HG02973 (cell line): Measurements from ENCODE around the gene IVL.

Experiments
- ATAC-seq: cut with Tn5 transposase; IDR thresholded peaks from one replicate; pipeline ENCODE4 v1.9.1; 2021; ENCODE audit warnings: moderate library complexity; ENCODE audit not compliant: unreplicated experiment

The IVL gene

GRCh38 chr1:152907686-152908601 is at the start of gene IVL:
TSS of gene IVL (plus strand) at chr1:152908546. CDS start at chr1:152909798, 1,252 bp downstream.
- peak; percentile 62 for ATAC-seq

GRCh38 chr1:152859696-152860095 is 48.6 kb upstream of the IVL start, which contains the start of gene LCE7A:
TSS of gene LCE7A (plus strand) at chr1:152859996. CDS start at chr1:152860698, 702 bp downstream.
- ATAC-seq: no peak

GRCh38 chr1:152860129-152860528 is 48.2 kb upstream of the IVL start:
- no peak for ATAC-seq

GRCh38 chr1:152861374-152861773 is 47.0 kb upstream of the IVL start:
- no peak for ATAC-seq

GRCh38 chr1:152864443-152864842 is 43.9 kb upstream of the IVL start:
- ATAC-seq: no peak

GRCh38 chr1:152866321-152866720 is 42.0 kb upstream of the IVL start:
- ATAC-seq: no peak

- no peak for ATAC-seq
Observed at GRCh38 chr1:152869808-152870419, 38.4 kb upstream of the IVL start.

GRCh38 chr1:152870831-152871730 is 37.3 kb upstream of the IVL start:
- no peak for ATAC-seq

GRCh38 chr1:152871731-152872126 is 36.6 kb upstream of the IVL start:
- ATAC-seq: no peak

GRCh38 chr1:152873495-152873894 is 34.9 kb upstream of the IVL start:
- ATAC-seq: no peak

- no peak for ATAC-seq
Observed at GRCh38 chr1:152876827-152877226, 31.5 kb upstream of the IVL start.

GRCh38 chr1:152878042-152878441 is 30.3 kb upstream of the IVL start, which contains the start of gene SMCP:
TSS of gene SMCP (plus strand) at chr1:152878322. CDS start at chr1:152884423, 6,101 bp downstream.
- ATAC-seq: no peak

- ATAC-seq: no peak
Observed at GRCh38 chr1:152879559-152880198, 28.7 kb upstream of the IVL start.

GRCh38 chr1:152880316-152880715 is 28.0 kb upstream of the IVL start:
- no peak for ATAC-seq

GRCh38 chr1:152880907-152881306 is 27.4 kb upstream of the IVL start:
- ATAC-seq: no peak

GRCh38 chr1:152884085-152884484 is 24.3 kb upstream of the IVL start:
- ATAC-seq: no peak

GRCh38 chr1:152884506-152884905 is 23.8 kb upstream of the IVL start:
- no peak for ATAC-seq

GRCh38 chr1:152884966-152885624 is 23.3 kb upstream of the IVL start:
- ATAC-seq: no peak

GRCh38 chr1:152886085-152886484 is 22.3 kb upstream of the IVL start:
- no peak for ATAC-seq
